SJSA1 (cell line): ENCODE measurements around the gene ZNF222. TPM values are rescaled to one million over a fixed set of nuclear protein-coding genes. Genes with fewer than 3 reads are reported as not detected.

ENCODE experiments used
- DNase-seq, 2 experiments: peaks; one replicate each; pipeline ENCODE4 v3.0.0-alpha.2; 2015 to 2020; ENCODE audit warnings: low spot score in 2 of 2, low read depth in 1 of 2
- H3K27ac ChIP-seq: fragments of 250-450 bp; sonication (Bioruptor Pico); 2 replicates; pipeline ENCODE4 v1.5.1; 2020; ENCODE audit warnings: mild to moderate bottlenecking, moderate library complexity
- H3K27me3 ChIP-seq: fragments of 250-450 bp; sonication (Bioruptor Pico); replicated peaks from 2 replicates; pipeline ENCODE4 v1.5.1; 2020; ENCODE audit warnings: mild to moderate bottlenecking, moderate library complexity
- H3K36me3 ChIP-seq: fragments of 250-450 bp; sonication (Bioruptor Pico); 2 replicates; pipeline ENCODE4 v1.5.1; 2020; ENCODE audit warnings: mild to moderate bottlenecking
- H3K4me1 ChIP-seq: fragments of 250-450 bp; sonication (Bioruptor Pico); replicated peaks from 2 replicates; pipeline ENCODE4 v1.6.1; 2021; ENCODE audit warnings: mild to moderate bottlenecking
- H3K4me3 ChIP-seq: fragments of 250-450 bp; sonication (Bioruptor Pico); 2 replicates; pipeline ENCODE4 v1.5.1; 2020; ENCODE audit warnings: mild to moderate bottlenecking
- H3K9me3 ChIP-seq: fragments of 250-450 bp; sonication (Bioruptor Pico); replicated peaks from 2 replicates; pipeline ENCODE4 v1.5.1; 2020; ENCODE audit warnings: mild to moderate bottlenecking
- total RNA-seq: library from RNA; depleted of rRNA; stranded (reverse); fragments of >200 nt; shearing (Covaris generic); gene quantifications from 2 replicates; pipeline ENCODE4 v1.2.3, GENCODE V29; 2014; rRNA removed

Gene ZNF222
- total RNA-seq, 1 experiment from 2014 or later = 9.6 TPM

DNA sequence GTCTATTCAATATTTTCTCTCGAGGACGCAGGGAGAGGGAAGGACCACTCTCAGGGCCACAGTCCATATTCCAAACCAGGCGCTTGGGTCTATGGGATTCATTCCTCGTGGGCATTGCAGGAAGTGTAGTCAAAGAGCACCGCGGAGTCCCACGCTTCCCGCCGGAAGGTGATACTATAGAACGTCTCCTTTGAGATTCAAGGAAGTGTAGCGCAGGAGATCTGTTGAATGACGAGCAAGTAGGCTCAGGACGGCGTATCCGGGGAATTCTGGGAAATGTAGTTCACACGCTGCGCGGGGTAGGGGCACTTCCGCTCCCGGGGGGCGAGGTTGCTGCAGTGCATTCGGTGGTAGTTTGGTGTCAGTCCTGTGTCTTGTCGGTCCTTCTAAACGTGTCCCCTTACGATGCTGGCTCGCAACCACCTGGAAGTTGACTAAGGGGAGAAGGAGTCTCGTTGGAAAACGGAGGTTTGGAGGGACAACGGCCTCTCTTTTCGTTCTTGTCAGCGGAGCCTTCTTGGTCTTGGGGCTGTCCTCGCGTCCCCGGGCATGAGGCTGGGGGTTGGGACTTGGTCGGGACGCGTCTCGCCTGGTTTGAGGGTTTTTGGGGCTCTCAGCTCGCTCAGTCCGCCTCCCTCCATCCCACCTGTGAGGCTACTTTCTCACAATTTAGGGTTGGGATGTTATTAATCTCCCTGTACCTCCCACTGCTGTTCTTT is 46.8 kb downstream of the ZNF222 start, which contains the start of gene ZNF284:
Gene ZNF284 (plus strand): TSS at position 336 of the 719 bp plus-strand sequence. CDS start 4,231 bp downstream, outside the sequence.
- Histone ChIP-seq H3K27me3 (no peaks in the 10 kb centered on the region), H3K4me1 (peaks cover 10% of the 10 kb centered on the region), H3K4me3 (peak within 1 kb of the TSS; percentile 55), H3K36me3 (peaks cover 12% of the 10 kb centered on the region), H3K27ac (peak within 1 kb of the TSS; percentile 41), H3K9me3 (peaks cover 14% of the 10 kb centered on the region)
- DNase-seq = peak; percentile 84 to 89

DNA sequence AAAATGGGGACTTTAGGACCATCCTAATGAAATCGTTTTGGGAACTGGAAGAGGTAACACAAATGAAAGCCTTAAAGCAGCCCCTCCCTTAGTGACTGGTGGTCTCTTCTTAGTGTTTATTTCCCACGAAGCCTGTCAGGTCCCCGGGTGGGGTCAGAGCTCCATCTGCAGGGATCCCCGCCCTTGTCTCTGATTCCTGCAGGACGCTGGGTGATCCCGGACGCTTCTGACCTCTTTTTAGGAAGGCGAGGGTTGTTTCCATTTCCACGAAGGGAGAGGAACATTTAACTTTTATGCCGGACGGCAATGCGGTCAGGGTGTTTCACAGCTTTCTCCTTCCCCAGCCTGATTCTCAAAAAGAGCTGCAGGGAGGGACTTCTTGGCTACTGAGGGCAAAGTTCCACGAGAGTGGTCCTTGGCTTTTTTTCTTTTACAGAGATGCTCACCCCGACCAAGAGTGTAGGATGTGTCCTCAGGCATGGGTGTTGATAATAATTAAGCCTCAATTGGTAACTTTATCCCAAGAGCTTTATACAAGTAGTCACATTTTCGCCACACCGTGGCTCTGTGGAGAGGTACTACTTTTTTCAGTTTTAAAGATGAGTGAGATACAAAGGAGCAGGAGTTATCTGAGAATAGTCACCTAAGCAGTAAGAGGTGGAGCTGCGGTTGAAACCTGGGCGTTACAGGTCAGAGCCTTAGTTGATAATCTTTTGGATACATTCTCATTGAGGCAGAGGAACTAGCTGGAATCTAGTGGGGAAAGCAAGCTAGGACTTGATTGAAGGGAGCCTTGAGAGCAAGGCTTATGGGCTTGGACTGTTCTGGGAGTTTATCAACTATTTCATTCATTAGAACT is 47.6 kb downstream of the ZNF222 start:
- DNase-seq = no peak
- H3K27me3 ChIP-seq = no peaks in the 10 kb centered on the region
- peaks cover 9% of the 10 kb centered on the region for H3K9me3 ChIP-seq
- H3K4me3 ChIP-seq = peak overlapping the region; percentile 55
- H3K4me1 ChIP-seq = peaks cover 10% of the 10 kb centered on the region
- H3K27ac ChIP-seq = no peak overlapping the region
- H3K36me3 ChIP-seq = peaks cover 10% of the 10 kb centered on the region; the same call in 1 of the 2 replicates

DNA sequence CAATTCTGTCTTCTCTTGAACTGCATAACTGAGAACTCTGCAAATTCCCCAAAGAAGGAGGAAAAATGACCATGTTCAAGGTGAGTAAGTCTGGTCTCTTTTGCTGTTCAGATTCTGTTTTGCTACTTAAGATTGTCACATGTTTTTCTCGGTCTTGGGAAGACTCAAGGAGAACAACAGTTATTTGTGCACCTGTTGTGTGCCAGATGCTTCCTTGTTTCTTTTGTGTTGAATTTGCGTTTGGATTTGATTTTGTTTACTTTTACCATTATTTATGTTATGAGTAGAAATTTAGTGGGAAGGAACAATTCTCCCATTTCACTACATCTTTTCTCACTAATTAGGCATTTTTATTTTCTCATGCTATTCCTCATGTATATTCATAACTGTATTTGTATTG is 51.1 kb downstream of the ZNF222 start:
- Histone ChIP-seq H3K4me1 (peaks cover 10% of the 10 kb centered on the region), H3K27ac (no peak overlapping the region), H3K4me3 (no peak overlapping the region), H3K27me3 (no peaks in the 10 kb centered on the region), H3K9me3 (peaks cover 4% of the 10 kb centered on the region; the same call in 1 of the 2 replicates), H3K36me3 (peaks cover 20% of the 10 kb centered on the region)
- DNase-seq = no peak

Other genes with a start within 250 kb of the ZNF222 start
- 1.6 and 5.1 TPM in 2 replicates for gene KCNN4, start 244.4 kb upstream of the ZNF222 start, total RNA-seq
- gene LYPD5, start 222.9 kb upstream of the ZNF222 start, total RNA-seq = 0.24 TPM in 1 of 2 replicates, not detected in the other
- gene ZNF283, start 198.1 kb upstream of the ZNF222 start, total RNA-seq = 6.6 and 11.1 TPM in 2 replicates
- gene ZNF404, start 141.4 kb upstream of the ZNF222 start, total RNA-seq = 1.1 and 1.5 TPM in 2 replicates
- 13.7 and 21.1 TPM in 2 replicates for gene ZNF45, start 90.1 kb upstream of the ZNF222 start, total RNA-seq
- 2.0 and 5.4 TPM in 2 replicates for gene ZNF221, start 74.2 kb upstream of the ZNF222 start, total RNA-seq
- 6.1 and 11.2 TPM in 2 replicates for gene ZNF155, start 41.2 kb upstream of the ZNF222 start, total RNA-seq
- 4.3 and 9.7 TPM in 2 replicates for gene ZNF230, start 22.4 kb upstream of the ZNF222 start, total RNA-seq
- 3.9 and 7.5 TPM in 2 replicates for gene ZNF223, start 26.7 kb downstream of the ZNF222 start, total RNA-seq
- gene ZNF284, start 46.8 kb downstream of the ZNF222 start, total RNA-seq = 2.9 and 3.1 TPM in 2 replicates
- 2.4 and 10.8 TPM in 2 replicates for gene ZNF224, start 69.0 kb downstream of the ZNF222 start, total RNA-seq
- 2.8 and 4.2 TPM in 2 replicates for gene ZNF225, start 88.0 kb downstream of the ZNF222 start, total RNA-seq
- 4.5 and 7.1 TPM in 2 replicates for gene ZNF234, start 116.2 kb downstream of the ZNF222 start, total RNA-seq
- gene ZNF226, start 139.7 kb downstream of the ZNF222 start, total RNA-seq = 15.4 and 20.5 TPM in 2 replicates
- 5.6 and 15.1 TPM in 2 replicates for gene ZNF227, start 187.2 kb downstream of the ZNF222 start, total RNA-seq
- 0.50 TPM in 1 of 2 replicates, not detected in the other for gene ZNF233, start 234.5 kb downstream of the ZNF222 start, total RNA-seq